Gastroesophageal sphincter (tissue), 3 donors: ENCODE data around the gene HMGB1.

ENCODE experiments used
- EP300 ChIP-seq: sonication (generic); formaldehyde crosslinking; IDR thresholded peaks from one replicate; pipeline ENCODE4 v1.6.1; 2017; ENCODE audit warnings: antibody characterized with exemption, mild to moderate bottlenecking
- POLR2A ChIP-seq, 2 donors: fragments of 450-650 bp; IDR thresholded peaks; one replicate each; pipeline ENCODE4 v1.6.1; 2017; ENCODE audit warnings: antibody characterized with exemption in 2 of 2, mild to moderate bottlenecking in 2 of 2, moderate library complexity in 1 of 2
- POLR2AphosphoS5 ChIP-seq: sonication (generic); formaldehyde crosslinking; IDR thresholded peaks from one replicate; pipeline ENCODE4 v1.6.1; 2017; ENCODE audit warnings: antibody characterized with exemption
- TF ChIP-seq, protein P1 (sequence below), 4 experiments: fragments of 200-600 bp in 2 of 4; fragments of 450-650 bp in 2 of 4; sonication (generic) in 1 of 4; IDR thresholded peaks; one replicate each; pipeline ENCODE4 v1.5.1; 2017 to 2019; ENCODE audit warnings: antibody characterized with exemption in 4 of 4, mild to moderate bottlenecking in 2 of 4, moderate library complexity in 2 of 4

DNA sequence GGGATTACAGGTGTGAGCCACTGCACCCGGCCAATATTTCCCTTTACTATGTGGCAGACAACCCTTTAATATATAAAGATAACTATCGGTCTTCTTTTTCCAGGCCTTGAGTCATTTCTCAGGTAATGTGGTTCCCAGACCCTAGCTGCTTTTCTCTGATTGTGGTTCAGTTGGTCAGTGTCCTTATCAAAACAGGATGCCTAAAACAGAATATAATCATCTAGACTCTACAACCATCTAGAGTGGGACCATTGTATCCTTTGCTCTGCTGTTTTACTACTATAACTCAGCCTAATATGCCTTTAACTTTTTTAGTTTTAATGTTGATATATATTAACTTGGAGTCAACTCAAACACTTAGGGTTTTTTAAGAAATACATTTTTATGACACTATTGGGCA is 30.0 kb upstream of the HMGB1 start:
- TF ChIP-seq, protein P1, sequence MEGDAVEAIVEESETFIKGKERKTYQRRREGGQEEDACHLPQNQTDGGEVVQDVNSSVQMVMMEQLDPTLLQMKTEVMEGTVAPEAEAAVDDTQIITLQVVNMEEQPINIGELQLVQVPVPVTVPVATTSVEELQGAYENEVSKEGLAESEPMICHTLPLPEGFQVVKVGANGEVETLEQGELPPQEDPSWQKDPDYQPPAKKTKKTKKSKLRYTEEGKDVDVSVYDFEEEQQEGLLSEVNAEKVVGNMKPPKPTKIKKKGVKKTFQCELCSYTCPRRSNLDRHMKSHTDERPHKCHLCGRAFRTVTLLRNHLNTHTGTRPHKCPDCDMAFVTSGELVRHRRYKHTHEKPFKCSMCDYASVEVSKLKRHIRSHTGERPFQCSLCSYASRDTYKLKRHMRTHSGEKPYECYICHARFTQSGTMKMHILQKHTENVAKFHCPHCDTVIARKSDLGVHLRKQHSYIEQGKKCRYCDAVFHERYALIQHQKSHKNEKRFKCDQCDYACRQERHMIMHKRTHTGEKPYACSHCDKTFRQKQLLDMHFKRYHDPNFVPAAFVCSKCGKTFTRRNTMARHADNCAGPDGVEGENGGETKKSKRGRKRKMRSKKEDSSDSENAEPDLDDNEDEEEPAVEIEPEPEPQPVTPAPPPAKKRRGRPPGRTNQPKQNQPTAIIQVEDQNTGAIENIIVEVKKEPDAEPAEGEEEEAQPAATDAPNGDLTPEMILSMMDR (IDR thresholded peaks at IDR 0.05): no peak
- TF ChIP-seq POLR2AphosphoS5: no peak
- TF ChIP-seq POLR2A (IDR thresholded peaks at IDR 0.05): no peak
- no peak for TF ChIP-seq EP300
